Mesendoderm (in vitro differentiated cells): Measurements from ENCODE around the gene PLPP1.

Experiments
- DNase-seq: peaks from one replicate; pipeline ENCODE4 v3.0.0; 2013
- H2AK5ac ChIP-seq: 2 replicates; pipeline ENCODE4 v1.6.1; 2013; ENCODE audit warnings: low read length, inconsistent platforms
- H2BK120ac ChIP-seq: 2 replicates; pipeline ENCODE4 v1.6.1; 2013; ENCODE audit warnings: low read depth, mild to moderate bottlenecking, low read length, moderate library complexity, mixed read lengths
- H2BK15ac ChIP-seq: replicated peaks from 2 replicates; pipeline ENCODE4 v1.6.1; 2013; ENCODE audit warnings: low read depth, mild to moderate bottlenecking, moderate library complexity
- H2BK5ac ChIP-seq: 2 replicates; pipeline ENCODE4 v1.6.1; 2013; ENCODE audit warnings: low read length, inconsistent platforms
- H3K18ac ChIP-seq: 2 replicates; pipeline ENCODE4 v1.6.1; 2013; ENCODE audit warnings: mild to moderate bottlenecking, low read length, mixed read lengths
- H3K23ac ChIP-seq: one replicate; pipeline ENCODE4 v1.6.1; 2013; ENCODE audit warnings: low read length
- H3K27ac ChIP-seq: 2 replicates; pipeline ENCODE4 v1.5.1; 2013; ENCODE audit warnings: low read depth, mild to moderate bottlenecking, inconsistent platforms, low read length, moderate library complexity
- H3K27me3 ChIP-seq: 2 replicates; pipeline ENCODE4 v1.6.1; 2013; ENCODE audit warnings: low read length, control low read depth, mild to moderate bottlenecking, inconsistent platforms; ENCODE audit not compliant: insufficient read depth, poor library complexity
- H3K36me3 ChIP-seq: 2 replicates; pipeline ENCODE4 v1.6.1; 2013; ENCODE audit warnings: low read length, inconsistent platforms; ENCODE audit not compliant: control insufficient read depth, insufficient read depth
- H3K4ac ChIP-seq: one replicate; pipeline ENCODE4 v1.6.1; 2013; ENCODE audit warnings: low read depth, mild to moderate bottlenecking, low read length, moderate library complexity
- H3K4me1 ChIP-seq: 2 replicates; pipeline ENCODE4 v1.6.1; 2013; ENCODE audit warnings: low read depth, low read length, inconsistent platforms; ENCODE audit not compliant: control insufficient read depth
- H3K4me2 ChIP-seq: 2 replicates; pipeline ENCODE4 v1.6.1; 2013; ENCODE audit warnings: low read length
- H3K4me3 ChIP-seq: 2 replicates; pipeline ENCODE4 v1.5.1; 2013; ENCODE audit warnings: mild to moderate bottlenecking, low read length
- H3K56ac ChIP-seq: one replicate; pipeline ENCODE4 v1.6.1; 2013; ENCODE audit warnings: low read length
- H3K79me1 ChIP-seq: 2 replicates; pipeline ENCODE4 v1.6.1; 2013; ENCODE audit warnings: low read length, inconsistent platforms
- H3K79me2 ChIP-seq: 2 replicates; pipeline ENCODE4 v1.6.1; 2013; ENCODE audit warnings: mild to moderate bottlenecking, low read length; ENCODE audit not compliant: control insufficient read depth, insufficient read depth
- H3K9ac ChIP-seq: 2 replicates; pipeline ENCODE4 v1.6.1; 2013; ENCODE audit warnings: low read length, inconsistent platforms
- H4K5ac ChIP-seq: one replicate; pipeline ENCODE4 v1.6.1; 2013; ENCODE audit warnings: low read length
- H4K8ac ChIP-seq: one replicate; pipeline ENCODE4 v1.6.1; 2013; ENCODE audit warnings: low read depth, mild to moderate bottlenecking, control low read depth, low read length, moderate library complexity
- WGBS: extraction: QIAGEN DNeasy Blood & Tissue Kit; methylation state at CpG from one replicate; pipeline ENCODE4 v1.1.7; 2013; ENCODE audit warnings: low lambda C conversion rate, missing lambda C conversion rate; ENCODE audit not compliant: insufficient coverage; ENCODE audit errors: extremely low coverage; 5-methylcytosine and 5-hydroxymethylcytosine counted together

Gene PLPP1

GRCh38 chr5:55386356-55386755, 148.4 kb downstream of the PLPP1 start:
- H2BK5ac ChIP-seq, result no peak overlapping the region
- no peak overlapping the region for H2AK5ac ChIP-seq
- H3K18ac ChIP-seq, result no peak overlapping the region
- no peak overlapping the region for H4K5ac ChIP-seq
- H3K27ac ChIP-seq, result no peak overlapping the region
- no peaks in the 10 kb centered on the region for H3K79me2 ChIP-seq
- H3K56ac ChIP-seq, result no peak overlapping the region
- no peak overlapping the region for H3K23ac ChIP-seq
- H2BK15ac ChIP-seq, result no peak overlapping the region
- WGBS, result no CpG with 5 or more reads among the region's 1 CpG
- no peak overlapping the region for H3K4me3 ChIP-seq
- no peak overlapping the region for H3K4ac ChIP-seq
- DNase-seq, result no peak
- no peak overlapping the region for H4K8ac ChIP-seq
- H3K79me1 ChIP-seq, result no peaks in the 10 kb centered on the region
- no peaks in the 10 kb centered on the region for H3K36me3 ChIP-seq
- H3K27me3 ChIP-seq, result no peaks in the 10 kb centered on the region
- no peak overlapping the region for H2BK120ac ChIP-seq
- no peak overlapping the region for H3K4me2 ChIP-seq
- peaks cover 2% of the 10 kb centered on the region for H3K4me1 ChIP-seq
- H3K9ac ChIP-seq, result no peak overlapping the region

- H3K79me2 ChIP-seq, result no peaks in the 10 kb centered on the region
- no peak overlapping the region for H4K5ac ChIP-seq
- no peak overlapping the region for H3K4ac ChIP-seq
- H3K23ac ChIP-seq, result no peak overlapping the region
- WGBS, result no CpG with 5 or more reads among the region's 3 CpGs
- peaks cover 2% of the 10 kb centered on the region for H3K4me1 ChIP-seq
- H3K27ac ChIP-seq, result no peak overlapping the region
- no peak overlapping the region for H3K9ac ChIP-seq
- no peak overlapping the region for H2AK5ac ChIP-seq
- H3K27me3 ChIP-seq, result no peaks in the 10 kb centered on the region
- H3K18ac ChIP-seq, result no peak overlapping the region
- H4K8ac ChIP-seq, result no peak overlapping the region
- no peak overlapping the region for H3K4me2 ChIP-seq
- no peak overlapping the region for H2BK15ac ChIP-seq
- H2BK5ac ChIP-seq, result no peak overlapping the region
- no peak overlapping the region for H3K4me3 ChIP-seq
- H2BK120ac ChIP-seq, result no peak overlapping the region
- H3K56ac ChIP-seq, result no peak overlapping the region
- no peak for DNase-seq
- H3K79me1 ChIP-seq, result no peaks in the 10 kb centered on the region
- no peaks in the 10 kb centered on the region for H3K36me3 ChIP-seq
Measured at GRCh38 chr5:55385846-55386245, 148.9 kb downstream of the PLPP1 start.

GRCh38 chr5:55385227-55385626, 149.5 kb downstream of the PLPP1 start:
- no CpG with 5 or more reads among the region's 1 CpG for WGBS

GRCh38 chr5:55384072-55384471, 150.7 kb downstream of the PLPP1 start:
- Histone ChIP-seq H3K4me2 (no peak overlapping the region), H4K5ac (no peak overlapping the region)
- no CpG with 5 or more reads among the region's 2 CpGs for WGBS

More at GRCh38 chr5:55385227-55385626, 149.5 kb downstream of the PLPP1 start:
- no peak overlapping the region for H2AK5ac ChIP-seq
- no peak overlapping the region for H3K4ac ChIP-seq
- H3K36me3 ChIP-seq, result no peaks in the 10 kb centered on the region
- no peaks in the 10 kb centered on the region for H3K27me3 ChIP-seq
- H3K4me1 ChIP-seq, result peaks cover 2% of the 10 kb centered on the region
- peak; percentile 22 for DNase-seq
- H4K5ac ChIP-seq, result no peak overlapping the region
- H2BK120ac ChIP-seq, result no peak overlapping the region
- H4K8ac ChIP-seq, result no peak overlapping the region
- no peak overlapping the region for H3K4me3 ChIP-seq
- H3K23ac ChIP-seq, result no peak overlapping the region
- H3K56ac ChIP-seq, result no peak overlapping the region
- no peak overlapping the region for H2BK15ac ChIP-seq
- H3K79me2 ChIP-seq, result no peaks in the 10 kb centered on the region
- no peak overlapping the region for H2BK5ac ChIP-seq
- no peak overlapping the region for H3K9ac ChIP-seq
- no peak overlapping the region for H3K18ac ChIP-seq
- no peak overlapping the region for H3K27ac ChIP-seq
- H3K79me1 ChIP-seq, result no peaks in the 10 kb centered on the region
- H3K4me2 ChIP-seq, result no peak overlapping the region

GRCh38 chr5:55383254-55383653, 151.5 kb downstream of the PLPP1 start:
- no peak overlapping the region for H3K23ac ChIP-seq
- H3K79me1 ChIP-seq, result no peaks in the 10 kb centered on the region
- H2AK5ac ChIP-seq, result no peak overlapping the region
- no peak overlapping the region for H2BK120ac ChIP-seq
- H3K4me1 ChIP-seq, result peaks cover 2% of the 10 kb centered on the region
- H3K9ac ChIP-seq, result no peak overlapping the region
- H2BK15ac ChIP-seq, result no peak overlapping the region
- no peaks in the 10 kb centered on the region for H3K36me3 ChIP-seq
- H3K4me3 ChIP-seq, result no peak overlapping the region
- no peaks in the 10 kb centered on the region for H3K27me3 ChIP-seq
- H3K4ac ChIP-seq, result no peak overlapping the region
- no peak overlapping the region for H3K4me2 ChIP-seq
- no peak overlapping the region for H4K5ac ChIP-seq
- H2BK5ac ChIP-seq, result no peak overlapping the region
- no peak overlapping the region for H3K56ac ChIP-seq
- no peak overlapping the region for H3K27ac ChIP-seq
- H3K79me2 ChIP-seq, result no peaks in the 10 kb centered on the region
- H4K8ac ChIP-seq, result no peak overlapping the region
- H3K18ac ChIP-seq, result no peak overlapping the region
- no peak for DNase-seq

More at GRCh38 chr5:55384072-55384471, 150.7 kb downstream of the PLPP1 start:
- no peak overlapping the region for H4K8ac ChIP-seq
- H3K27me3 ChIP-seq, result no peaks in the 10 kb centered on the region
- no peaks in the 10 kb centered on the region for H3K79me1 ChIP-seq
- no peak overlapping the region for H3K9ac ChIP-seq
- H3K36me3 ChIP-seq, result no peaks in the 10 kb centered on the region
- H2BK5ac ChIP-seq, result no peak overlapping the region
- no peak overlapping the region for H2BK120ac ChIP-seq
- peaks cover 2% of the 10 kb centered on the region for H3K4me1 ChIP-seq
- no peak overlapping the region for H3K4me3 ChIP-seq
- no peak overlapping the region for H3K4ac ChIP-seq
- DNase-seq, result no peak
- no peak overlapping the region for H2AK5ac ChIP-seq
- H3K79me2 ChIP-seq, result no peaks in the 10 kb centered on the region
- H3K18ac ChIP-seq, result no peak overlapping the region
- H3K23ac ChIP-seq, result no peak overlapping the region
- no peak overlapping the region for H2BK15ac ChIP-seq
- H3K56ac ChIP-seq, result no peak overlapping the region
- no peak overlapping the region for H3K27ac ChIP-seq

GRCh38 chr5:55377810-55378209, 157.0 kb downstream of the PLPP1 start:
- Histone ChIP-seq H3K9ac (no peak overlapping the region), H3K79me2 (no peaks in the 10 kb centered on the region), H3K23ac (no peak overlapping the region), H3K27ac (no peak overlapping the region), H2BK15ac (no peak overlapping the region), H3K79me1 (no peaks in the 10 kb centered on the region), H2BK120ac (no peak overlapping the region), H3K56ac (no peak overlapping the region), H3K4me2 (no peak overlapping the region), H4K8ac (no peak overlapping the region), H3K4me1 (no peaks in the 10 kb centered on the region), H2BK5ac (no peak overlapping the region), H3K36me3 (peaks cover 2% of the 10 kb centered on the region), H3K18ac (no peak overlapping the region), H4K5ac (no peak overlapping the region), H2AK5ac (no peak overlapping the region), H3K27me3 (no peaks in the 10 kb centered on the region), H3K4ac (no peak overlapping the region), H3K4me3 (no peak overlapping the region)
- DNase-seq, result no peak
- no CpG with 5 or more reads among the region's 1 CpG for WGBS
